HG03520 (cell line): Measurements from ENCODE around the gene SRMS.
"Not testable (repeated sequence)": the region's sequence is repeated elsewhere in the genome, so short reads cannot be mapped to it uniquely, and the experiment has no call there.

ENCODE experiments used
- ATAC-seq: cut with Tn5 transposase; IDR thresholded peaks from one replicate; pipeline ENCODE4 v1.9.1; 2021; ENCODE audit warnings: mild to moderate bottlenecking, moderate library complexity; ENCODE audit not compliant: unreplicated experiment

The SRMS gene

DNA sequence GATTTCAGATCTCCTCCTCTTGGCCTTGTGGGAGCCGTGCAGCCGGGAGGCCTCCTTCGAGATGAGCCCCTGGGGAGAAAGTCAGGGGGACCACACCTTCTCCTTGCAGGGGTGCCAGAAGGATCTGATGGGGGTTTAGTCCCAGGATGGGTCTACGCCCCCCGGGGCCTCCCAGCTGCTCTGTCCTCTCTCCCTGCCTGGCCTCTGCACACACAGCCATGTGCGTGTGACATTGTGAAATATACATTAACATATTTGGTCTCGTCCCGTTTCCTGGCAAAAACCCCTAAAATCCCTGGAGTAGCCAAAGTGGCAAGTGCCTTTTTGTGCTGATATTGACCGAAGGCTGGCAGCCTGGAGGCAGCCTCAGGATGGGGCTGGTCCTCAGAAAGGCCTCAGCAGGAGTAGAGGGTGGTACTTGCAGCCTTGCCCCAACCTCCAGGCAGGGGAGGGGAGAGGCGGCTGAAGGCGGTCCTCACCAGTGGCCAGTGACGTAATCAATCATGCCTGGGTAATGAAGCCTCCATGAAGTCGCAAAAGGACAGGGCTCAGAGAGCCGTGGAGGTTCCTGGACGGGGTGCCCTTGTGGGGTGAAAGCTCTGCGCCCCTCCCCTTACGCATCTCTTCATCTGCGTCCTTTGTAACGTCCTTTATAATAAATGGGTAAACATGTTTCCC is 31.6 kb upstream of the SRMS start:
- no peak for ATAC-seq

DNA sequence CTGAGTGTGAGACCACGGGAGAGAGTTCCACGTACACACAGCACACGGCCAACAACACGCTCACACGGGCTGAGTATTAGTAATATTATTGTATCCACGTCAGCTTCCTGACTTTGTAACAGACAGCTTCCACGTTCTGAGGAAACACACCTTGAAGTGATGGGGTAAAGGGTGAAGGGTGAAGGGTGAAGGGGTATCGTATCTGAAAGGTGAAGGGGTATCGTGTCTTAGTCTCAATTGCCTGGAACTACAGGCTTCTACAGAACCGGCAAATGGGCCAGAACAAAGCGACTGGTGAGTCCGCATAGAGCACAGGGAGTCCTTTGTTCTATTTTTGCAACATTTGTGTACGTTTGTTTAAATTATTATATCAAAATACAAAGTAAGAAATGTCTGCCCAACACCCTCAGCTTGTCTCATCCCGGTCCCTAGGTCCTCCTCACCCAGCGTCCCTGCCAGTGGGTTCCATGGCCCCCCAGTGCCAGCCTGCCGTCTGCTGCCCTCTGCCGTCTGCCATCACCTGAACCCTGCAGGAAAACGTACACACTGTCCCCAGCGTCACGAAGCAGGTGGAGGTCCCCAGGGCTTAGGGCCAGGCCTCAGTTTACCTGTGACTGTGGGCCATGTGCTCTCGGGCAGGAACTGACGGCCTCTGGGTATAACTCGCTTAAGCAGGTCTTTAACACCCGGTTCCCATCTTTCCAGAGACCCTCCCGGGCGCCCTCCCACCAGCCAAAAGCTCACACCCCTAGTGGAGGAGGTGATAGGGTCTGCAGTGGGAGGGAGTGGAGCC is 30.9 kb upstream of the SRMS start:
- ATAC-seq = no peak

DNA sequence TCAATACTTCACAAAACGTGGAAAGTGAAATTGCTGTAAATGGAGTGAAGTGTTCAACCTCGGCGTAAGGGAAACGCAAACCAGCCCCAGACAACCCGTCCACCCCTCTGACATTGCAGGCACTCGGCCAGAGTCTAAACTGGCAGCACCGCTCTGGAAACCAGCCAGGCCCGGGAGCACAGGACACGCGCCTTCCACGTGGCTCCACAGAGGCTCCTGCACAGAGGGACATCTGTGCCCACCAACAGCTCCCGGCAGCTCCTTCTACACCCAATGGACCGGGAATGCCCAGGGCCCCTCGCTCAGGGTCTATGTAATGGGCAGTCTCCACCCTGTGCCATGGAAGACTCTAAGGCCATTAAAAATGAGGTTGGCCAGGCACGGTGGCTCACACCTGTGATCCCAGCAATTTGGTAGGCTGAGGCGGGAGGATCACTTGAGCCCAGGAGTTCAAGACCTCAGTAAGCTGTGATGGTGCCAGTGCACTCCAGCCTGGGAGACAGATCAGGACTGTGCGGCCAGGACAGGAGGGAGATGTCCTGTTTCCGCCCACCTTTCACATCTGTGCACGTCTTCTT is 29.9 kb upstream of the SRMS start:
- no peak for ATAC-seq

DNA sequence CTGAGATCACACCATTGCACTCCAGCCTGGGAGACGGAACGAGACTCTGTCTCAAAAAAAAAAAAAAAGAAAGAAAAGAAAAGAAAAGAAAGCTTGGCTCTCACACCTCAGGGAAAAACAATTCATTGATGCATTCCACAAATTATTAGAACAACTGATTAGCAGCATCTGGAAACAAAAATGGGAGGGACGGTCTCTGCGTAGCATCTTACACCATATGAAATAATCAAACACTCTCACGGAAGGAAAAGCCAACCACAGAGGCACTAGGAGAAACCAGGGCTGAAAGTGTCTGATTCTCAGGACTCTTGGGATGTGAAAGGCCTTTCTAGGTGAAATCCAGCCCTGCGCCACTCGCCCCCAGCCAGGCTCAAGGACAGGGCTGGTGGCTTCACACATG is 28.8 kb upstream of the SRMS start:
- ATAC-seq = no peak

DNA sequence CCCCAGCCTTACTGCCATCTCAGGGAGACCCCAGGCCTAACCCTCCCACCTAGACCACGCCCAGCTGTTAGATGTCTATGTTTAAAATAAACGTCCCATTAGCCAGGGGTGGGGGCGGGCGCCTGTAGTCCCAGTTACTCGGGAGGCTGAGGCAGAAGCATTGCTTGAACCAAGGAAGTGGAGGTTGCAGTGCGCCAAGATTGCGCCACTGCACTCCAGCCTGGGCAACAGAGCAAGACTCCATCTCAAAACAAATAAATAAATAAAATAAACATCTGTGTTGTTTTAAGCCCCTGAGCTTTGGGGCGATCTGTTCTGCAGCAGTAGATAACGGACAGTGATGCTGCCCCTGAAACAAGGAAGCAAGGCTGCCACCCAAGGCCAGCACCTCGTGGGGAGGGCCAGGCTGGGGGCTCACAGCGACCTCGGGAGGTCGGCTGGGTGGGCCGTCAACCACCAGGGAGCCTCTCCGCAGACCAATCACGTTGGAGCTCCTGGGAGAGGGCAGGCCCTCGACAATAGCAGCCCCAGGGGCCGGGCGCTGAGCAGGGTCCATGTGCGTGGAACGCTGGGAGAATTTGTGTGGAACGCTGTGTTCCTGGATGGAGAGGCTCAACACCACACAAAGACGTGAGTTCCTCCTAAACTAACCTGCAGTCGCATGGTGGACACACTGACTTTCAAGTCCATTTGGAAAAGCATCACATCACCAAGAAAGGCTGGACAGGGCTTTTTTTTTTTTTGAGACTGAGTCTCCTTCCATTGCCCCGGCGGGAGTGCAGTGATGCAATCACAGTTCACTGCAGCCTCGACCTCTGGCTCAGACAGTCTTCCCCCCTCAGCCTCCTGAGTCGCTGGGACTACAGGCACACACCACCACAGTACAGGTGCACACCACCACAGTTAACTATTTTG is 27.5 kb upstream of the SRMS start:
- ATAC-seq = no peak

DNA sequence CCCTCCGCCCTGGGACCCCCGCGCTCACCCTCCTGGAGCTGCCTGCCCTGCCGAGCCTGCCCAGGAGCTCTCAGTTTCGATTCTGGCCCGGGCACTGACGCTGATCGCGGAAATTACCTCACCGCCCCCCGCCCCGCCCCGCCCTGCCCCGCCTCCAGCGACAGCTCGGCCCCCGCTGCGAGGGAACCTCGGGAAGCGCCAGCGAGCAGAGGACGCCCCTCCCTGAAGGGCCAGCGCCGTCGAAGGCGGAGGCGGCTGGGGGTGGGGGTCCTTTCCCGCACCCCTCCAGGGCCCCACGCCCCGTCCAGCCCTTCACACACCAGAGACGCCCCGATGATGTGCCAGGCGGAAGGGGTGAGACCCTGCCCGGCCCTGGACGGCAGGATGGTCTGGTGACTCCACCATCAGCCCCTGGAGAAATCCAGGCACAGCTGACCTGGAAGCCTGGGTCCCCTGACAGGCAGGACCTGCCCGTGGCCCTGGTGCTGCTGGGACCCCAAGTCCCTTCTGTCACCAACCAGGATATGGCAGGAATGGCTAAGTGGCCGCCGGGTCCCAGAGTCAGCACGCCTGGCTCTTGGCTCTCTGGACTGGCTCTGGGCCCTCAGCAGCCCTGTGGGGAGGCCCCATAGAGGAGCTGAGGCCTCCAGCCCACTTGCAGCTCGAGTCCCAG is 26.7 kb upstream of the SRMS start, which contains the start of gene HELZ2:
TSS of gene HELZ2 (minus strand) at position 84 of the 673 bp plus-strand sequence. CDS start 1,854 bp downstream, outside the sequence.
- ATAC-seq = no peak

DNA sequence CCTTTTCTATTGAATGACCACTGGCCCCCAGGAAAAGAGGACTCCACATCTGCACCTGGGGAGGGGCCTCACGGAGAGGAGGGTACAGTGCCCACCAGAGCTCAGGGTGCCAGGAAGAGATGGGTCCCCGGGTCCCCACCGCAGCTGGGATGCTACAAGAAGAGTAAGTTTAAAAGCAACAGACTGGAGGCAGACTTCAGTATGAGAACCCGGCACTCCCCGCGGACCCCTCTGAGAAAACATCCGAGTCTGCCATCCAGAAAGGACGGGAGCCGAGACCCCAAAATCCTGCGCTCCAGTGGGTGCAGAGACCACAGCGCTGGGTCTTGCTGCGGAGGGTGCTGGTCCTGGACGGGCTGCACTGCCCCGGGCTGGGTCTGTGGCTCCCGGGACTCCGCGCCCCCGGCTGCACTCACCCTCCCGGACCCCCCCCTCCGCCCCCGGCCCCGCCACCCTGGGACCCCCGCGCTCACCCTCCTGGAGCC is 26.1 kb upstream of the SRMS start:
- no peak for ATAC-seq

DNA sequence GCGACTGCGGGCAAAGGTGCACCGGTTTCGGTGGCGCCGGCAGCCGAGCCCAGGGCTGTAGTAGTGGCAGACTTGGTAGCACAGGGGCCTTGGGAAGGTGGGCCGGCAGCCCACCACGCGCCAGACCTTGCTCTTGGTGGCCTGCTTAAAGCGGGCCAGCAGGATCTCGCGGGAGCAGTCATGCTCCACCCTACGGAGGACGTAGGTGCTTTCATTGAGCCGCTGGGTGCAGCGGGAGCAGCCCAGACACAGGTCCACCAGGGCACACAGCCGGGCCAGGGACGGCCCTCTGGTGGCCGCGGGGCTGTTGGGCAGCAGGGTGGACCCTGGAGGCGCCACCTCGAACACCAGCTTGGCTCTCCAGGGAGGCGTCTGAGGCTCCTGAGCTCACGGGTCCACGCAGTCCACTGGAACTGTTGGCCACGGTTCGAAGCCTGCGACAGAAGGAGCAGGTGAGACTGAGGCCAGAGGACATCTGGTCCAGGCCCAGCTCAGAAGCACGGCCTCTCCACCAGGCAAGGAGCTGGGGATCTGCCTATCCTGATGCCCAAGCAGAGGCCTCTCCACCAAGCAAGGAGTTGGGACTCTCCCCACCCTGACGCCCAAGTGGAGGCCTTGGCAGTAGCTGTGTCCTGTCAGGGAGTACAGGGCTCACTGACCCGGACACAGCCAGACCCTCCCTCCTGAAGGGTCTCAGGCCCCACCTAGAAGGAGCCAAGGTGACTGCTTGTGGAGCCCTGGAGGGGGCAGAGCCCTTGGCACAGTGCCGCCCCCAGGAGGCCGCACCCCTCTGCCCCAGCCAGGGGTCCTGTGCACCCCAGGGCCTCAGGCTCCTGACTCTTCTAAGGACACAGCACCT is 25.5 kb upstream of the SRMS start:
- ATAC-seq = no peak

DNA sequence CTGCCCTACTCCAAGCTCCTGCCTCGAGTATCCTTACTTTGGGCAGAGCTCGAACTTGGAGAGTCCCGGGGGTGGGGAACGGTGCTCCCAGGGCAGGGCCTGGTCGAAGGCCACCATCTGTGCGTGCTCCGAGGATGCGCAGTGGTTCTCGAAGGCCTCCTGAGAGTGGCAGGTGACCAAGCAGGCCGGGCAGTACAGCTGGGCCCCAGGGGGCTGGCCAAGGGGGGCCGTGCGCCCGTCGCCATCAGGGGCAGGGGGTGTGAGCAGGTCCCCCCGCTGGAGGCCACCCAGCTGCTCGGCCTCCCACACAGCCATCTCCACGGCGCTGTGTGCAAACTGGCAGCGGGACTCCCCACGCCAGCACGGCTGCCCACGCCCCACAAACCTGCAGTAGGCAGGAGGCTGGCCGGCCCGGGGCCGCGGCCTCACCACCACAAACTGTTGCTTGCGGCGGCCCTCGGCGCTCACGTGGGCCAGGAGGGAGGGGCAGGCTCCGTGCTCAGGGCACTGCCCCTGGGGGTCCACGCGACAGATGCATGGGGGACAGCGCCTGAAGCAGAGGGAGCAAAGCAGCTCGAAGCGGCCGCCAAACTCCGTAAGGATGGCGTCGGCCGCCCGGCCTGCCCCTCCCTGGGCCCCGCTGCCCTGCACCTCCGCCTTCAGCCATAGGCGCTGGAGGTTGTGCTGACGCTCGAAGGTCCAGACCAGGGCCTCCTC is 24.7 kb upstream of the SRMS start:
- no peak for ATAC-seq

DNA sequence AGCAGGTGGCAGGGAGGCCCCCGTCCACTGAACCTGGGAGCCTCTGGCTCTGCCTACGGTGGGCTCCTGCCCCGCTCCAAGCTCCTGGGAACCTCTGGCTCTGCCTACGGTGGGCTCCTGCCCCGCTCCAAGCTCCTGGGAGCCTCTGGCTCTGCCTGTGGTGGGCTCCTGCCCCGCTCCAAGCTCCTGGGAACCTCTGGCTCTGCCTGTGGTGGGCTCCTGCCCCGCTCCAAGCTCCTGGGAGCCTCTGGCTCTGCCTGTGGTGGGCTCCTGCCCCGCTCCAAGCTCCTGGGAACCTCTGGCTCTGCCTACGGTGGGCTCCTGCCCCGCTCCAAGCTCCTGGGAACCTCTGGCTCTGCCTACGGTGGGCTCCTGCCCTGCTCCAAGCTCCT is 23.5 kb upstream of the SRMS start:
- ATAC-seq = not testable (repeated sequence)

DNA sequence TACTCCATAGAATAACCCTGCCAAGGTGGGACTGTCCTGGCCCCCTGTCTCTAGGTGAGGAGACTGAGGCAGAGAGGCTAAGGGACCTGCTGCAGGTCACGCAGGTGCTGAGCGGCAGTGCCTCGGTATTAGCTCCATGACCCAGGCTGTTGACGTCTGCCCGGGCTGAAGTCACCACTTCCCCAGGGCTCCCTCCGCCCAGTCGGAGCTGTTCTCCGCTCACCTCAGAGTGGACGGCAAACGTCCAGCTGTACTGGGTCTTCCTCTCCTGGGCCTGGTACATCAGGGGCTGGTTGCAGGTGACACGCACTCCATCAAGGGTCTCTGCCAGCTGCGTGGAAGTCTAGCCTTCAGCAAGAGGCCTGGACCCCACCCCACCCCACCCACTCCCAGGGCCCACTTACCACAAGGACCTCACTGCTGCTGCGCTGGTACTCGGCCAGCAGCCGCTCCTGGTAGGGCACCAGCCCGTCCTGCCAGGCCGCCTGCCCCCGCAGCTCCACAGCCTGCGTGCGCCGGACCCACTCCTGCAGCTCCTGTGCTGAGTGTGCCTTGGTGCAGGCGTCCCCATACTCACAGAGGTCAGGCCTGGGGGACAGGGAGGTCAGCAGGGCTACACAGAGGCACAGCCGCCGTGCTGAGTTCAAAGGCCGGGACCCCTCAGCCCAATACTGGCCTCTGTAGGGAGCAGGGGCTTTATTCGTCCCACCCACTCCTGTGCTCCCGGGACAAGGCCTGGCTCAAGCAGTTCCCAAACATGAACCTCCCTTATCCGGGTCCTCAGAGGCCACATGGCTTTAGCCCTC is 22.9 kb upstream of the SRMS start:
- ATAC-seq = no peak

DNA sequence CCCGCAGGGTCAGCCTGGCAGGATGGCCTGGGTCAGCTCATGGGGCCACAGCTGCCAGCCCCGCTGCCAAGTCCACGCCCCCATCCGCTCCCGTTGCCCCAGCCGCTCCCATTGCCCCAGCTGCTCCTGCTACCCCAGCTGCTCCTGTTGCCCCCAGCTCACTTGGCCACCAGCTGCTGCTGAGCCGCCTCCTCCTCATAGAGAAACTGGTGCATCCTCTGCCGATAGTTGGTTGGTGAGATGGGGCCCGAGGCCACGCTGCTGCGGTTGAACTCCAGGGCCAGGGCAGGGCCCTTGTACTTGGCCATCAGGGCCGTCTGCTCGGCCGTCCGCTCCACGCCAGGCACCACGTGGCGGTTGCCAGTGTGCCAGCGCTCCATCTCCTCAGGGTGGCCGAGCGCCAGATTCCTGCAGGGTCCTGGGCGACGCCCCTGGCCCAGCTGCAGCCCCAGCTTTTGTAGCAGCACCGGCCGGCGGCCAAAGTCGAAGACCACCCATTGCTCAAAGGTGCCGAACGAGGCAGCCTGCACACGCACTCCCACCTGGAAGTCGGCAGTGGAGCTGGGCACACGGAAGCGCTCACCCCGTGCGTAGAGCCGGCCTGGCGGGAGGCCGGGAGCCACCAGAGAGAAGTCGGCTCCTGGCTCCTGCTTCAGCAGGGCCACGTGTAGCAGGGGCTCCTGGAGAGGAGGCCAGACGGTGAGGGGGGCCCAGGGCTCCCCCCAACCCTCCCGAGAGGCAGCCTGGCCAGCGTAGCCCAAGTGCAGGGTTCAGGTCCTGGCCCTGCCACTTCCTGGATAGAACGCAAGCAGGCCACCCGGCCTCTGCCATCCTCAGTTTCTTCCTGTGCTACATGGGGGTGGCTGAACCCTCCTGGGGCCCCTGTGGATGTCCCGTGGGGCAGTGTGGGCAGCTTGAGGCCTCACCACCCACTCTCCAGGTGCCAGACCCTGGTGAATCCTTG is 21.7 kb upstream of the SRMS start:
- no peak for ATAC-seq

DNA sequence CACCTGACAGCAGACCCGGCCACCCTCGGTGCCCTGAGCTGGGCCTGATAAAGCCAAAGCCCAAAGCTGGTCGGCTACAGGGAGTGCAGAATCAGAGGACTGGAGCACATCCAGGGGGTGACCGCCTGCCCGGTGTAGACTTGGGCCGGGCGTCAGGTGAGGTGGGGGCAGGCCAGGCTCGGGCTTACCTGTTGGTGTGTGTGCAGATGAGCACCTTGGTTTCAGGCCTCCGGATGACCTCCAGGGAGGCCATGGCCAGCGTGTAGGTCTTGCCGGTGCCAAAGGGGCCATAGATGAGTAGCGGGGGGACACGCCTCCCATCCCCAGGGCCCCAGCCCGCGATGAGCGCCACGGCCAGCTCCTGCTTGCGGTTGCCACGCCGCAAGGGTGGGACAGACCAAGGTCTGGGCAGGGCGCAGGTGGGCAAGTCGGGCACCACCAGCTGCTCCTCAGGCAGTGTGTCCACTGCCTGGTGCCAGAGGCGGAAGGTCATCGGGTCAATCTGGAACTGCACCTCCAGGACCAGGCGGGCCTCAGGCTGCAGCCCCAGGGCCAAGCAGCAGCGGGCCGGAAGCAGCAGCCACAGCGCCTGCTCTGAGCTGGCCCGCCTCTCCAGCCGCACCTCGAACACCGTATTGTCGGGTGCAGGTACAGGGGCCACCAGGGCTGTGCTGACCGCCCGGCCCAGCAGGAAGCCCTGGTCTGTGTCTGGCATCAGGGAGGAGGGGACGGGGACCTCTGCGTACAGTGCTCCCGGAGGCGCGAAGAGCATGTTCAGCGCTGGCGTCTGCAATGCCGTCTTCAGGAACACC is 20.8 kb upstream of the SRMS start:
- no peak for ATAC-seq

DNA sequence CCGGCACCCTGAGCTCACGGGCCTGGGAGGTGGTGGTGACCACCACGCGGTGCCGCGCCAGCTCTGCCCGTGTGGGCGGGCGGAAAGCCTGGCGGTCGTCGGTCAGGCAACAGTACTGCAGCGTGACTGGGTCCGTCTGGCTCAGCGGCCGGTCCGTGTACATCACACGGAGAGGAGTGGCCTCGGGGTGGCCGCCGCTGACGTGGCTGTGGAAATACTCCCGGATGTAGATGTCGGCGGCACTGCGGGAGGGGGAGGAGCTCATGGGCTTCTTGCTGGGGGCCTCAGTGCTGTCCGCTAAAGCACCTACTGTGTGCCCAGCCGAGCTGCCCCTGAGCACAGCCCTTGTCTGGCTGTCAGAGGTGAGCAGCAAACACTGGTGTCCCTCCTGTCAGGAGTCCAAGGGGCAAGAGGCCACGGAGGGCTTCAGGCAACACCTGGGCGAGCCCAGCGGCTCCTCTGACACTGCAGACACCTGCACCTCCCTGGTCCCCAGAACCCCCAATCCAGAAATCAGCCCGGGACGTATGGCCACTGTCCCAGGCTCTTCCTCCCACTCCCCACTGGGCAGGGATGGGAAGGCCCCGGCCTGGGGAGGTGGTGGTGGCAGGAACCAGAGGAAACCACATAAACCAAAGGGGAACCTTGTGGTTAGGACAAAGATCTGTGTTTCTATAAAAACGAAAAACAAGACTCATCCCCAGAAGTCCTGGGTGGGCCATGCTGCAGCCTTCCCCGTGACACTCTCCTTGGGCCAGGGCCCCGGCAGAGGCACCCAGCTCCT is 20.0 kb upstream of the SRMS start:
- no peak for ATAC-seq

DNA sequence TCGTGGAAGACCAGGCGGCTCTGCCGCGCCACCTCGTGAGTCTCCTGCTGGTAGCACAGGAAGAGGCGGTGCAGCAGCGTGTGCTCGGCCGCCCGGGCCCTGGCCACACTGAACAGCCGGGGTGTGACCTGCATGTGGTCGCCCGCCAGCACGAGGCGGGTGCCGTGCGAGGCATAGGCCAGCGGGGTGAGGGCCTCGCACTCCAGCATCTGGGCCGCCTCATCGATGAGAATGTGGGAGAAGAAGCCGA is 19.5 kb upstream of the SRMS start:
- no peak for ATAC-seq
